Pancreas (tissue), 10 donors: ENCODE results near the gene SIRT2. TPM values are rescaled to one million over a fixed set of nuclear protein-coding genes. Genes with fewer than 3 reads are reported as not detected.

Source experiments
- ATAC-seq, 4 donors: fragments of 200-7000 bp; cut with Tn5 transposase; one replicate each; pipeline versions ENCODE4 v1.8.0 to v1.9.1; 2020; ENCODE audit warnings: mild to moderate bottlenecking in 4 of 4, moderate library complexity in 4 of 4
- DNase-seq, 6 donors: peaks; one replicate each; pipeline ENCODE4 v3.0.0-alpha.2; 2020
- FAIRE-seq: peaks from 2 replicates; lab custom pipeline; 2012; peaks lifted over from hg19 to GRCh38; lab: Jason Lieb, UNC
- H3K27ac ChIP-seq, 4 donors: fragments of 200-600 bp; sonication (generic); 1 replicate in 3 of 4; 2 replicates in 1 of 4; pipeline versions ENCODE4 v1.5.0 to v1.8.0; 2020
- H3K27me3 ChIP-seq, 4 donors: fragments of 200-600 bp; one replicate each; pipeline ENCODE4 v1.8.0; 2021
- H3K36me3 ChIP-seq, 3 donors: fragments of 200-600 bp; sonication (generic) in 1 of 3; one replicate each; pipeline versions ENCODE4 v1.5.0 to v1.8.0; 2020 to 2021
- H3K4me1 ChIP-seq, 3 donors: fragments of 200-600 bp; one replicate each; pipeline ENCODE4 v1.8.0; 2021
- H3K4me3 ChIP-seq, 4 donors: fragments of 200-600 bp; sonication (generic) in 2 of 4; one replicate each; pipeline versions ENCODE4 v1.5.0 to v1.8.0; 2020 to 2021
- H3K9me3 ChIP-seq, 4 donors: fragments of 200-600 bp; one replicate each; pipeline ENCODE4 v1.8.0; 2021
- WGBS, 2 donors: extraction: QIAGEN DNeasy Blood & Tissue Kit; methylation state at CpG; one replicate each; pipeline ENCODE4 v1.1.7; 2013; 5-methylcytosine and 5-hydroxymethylcytosine counted together
- intact Hi-C, 3 donors: fragments of 100-400 bp; cut with DNase I; formaldehyde crosslinking; loops; one replicate each; pipeline versions ENCODE4 v1.11.1 to v1.14.2; 2022
- polyA plus RNA-seq, 2 donors: library from polyadenylated mRNA; stranded (reverse); fragments of 200-250 nt; gene quantifications; one replicate each; pipeline ENCODE4 v1.2.3, GENCODE V29; 2013
- total RNA-seq, 6 donors: library from RNA; stranded (reverse); fragmentation: NEBNext Ultra II Directional in 4 of 6; extraction: Animal tissue kit (Norgen Biotek cat#: 25700) in 4 of 6; gene quantifications; one replicate each; pipeline versions ENCODE4 v1.2.1 to v1.2.4, GENCODE V29; 2021 to 2023
- TF ChIP-seq, protein P1 (sequence below), 4 donors: fragments of 200-600 bp; sonication (generic) in 3 of 4; IDR thresholded peaks; one replicate each; pipeline versions ENCODE4 v1.5.0 to v1.8.0; 2021; ENCODE audit warnings: antibody characterized with exemption in 4 of 4
- donor health status: healthy with polysubstance abuse.
- donor health status: DM: no; HTN: no; CAD: no; lungs with moderate emphysema.
- donor health status: DM: no; HTN: no; CAD: no.
- donor health status: control.
- donor health status: control.
- donor health status: Bipolar disorder and iron deficiency.
- donor health status: DM: yes; HTN: yes; CAD: no.
- donor health status: DM: no; HTN: no; CAD: no.
- donor health status: DM: no; HTN: no; CAD: no.
- donor health status: DM: yes; HTN: yes; CAD: no.

SIRT2 gene
- total and polyA plus RNA-seq, 8 donors = 16.2 to 44.4 (median 19.8) TPM

DNA sequence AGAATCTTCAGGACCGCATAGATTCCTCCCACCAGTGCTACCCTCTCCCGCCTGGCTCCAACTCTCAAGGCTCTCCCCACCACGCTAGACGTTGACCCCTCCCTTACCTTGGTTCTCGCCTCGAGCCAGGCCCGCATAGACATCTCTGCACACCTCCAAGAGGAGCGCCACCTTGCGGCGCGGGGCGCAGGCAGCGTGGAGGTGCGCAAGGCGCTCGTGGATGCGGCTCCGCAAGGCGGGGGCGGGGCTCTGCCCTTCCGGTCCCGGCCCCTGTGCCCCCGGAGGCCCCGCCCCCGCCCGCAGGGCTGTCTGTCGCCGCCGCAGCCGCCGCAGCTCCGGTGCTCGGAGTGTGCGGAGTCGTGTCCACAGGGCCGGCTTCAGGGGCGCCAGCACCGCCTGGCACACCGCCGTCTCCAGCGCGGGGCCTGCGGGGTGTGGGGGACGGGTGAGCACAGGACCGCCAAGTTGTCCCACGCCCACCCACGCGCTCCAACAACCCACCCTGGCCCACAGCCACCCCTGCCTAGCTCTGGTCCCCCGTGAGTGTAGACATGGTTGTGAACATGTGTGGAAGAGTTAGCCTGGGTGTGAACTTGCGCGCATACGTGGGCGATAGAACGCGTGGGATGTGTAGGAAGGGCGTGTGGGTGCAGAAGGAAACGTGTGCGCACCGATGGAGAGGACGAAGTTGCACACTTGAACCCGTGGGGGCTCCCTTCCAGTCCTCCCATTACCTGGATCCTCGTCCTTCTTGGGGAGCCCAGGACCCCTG, 29.4 kb downstream of the SIRT2 start:
- peak overlapping the region; percentile 20 to 68 (median 44) for H3K4me3 ChIP-seq
- DNase-seq = peak; percentile 83 to 98 (median 94)
- WGBS, 2 donors = 18 to 24% methylated on average over 42 to 62 of the region's 62 CpGs
- peaks cover 3 to 12% (median 9%) of the 10 kb centered on the region in 3 donors for H3K4me1 ChIP-seq
- H3K27me3 ChIP-seq = no peaks in the 10 kb centered on the region
- ATAC-seq = peak; percentile 96 to 97 (median 97)
- no peaks in the 10 kb centered on the region for H3K9me3 ChIP-seq
- TF ChIP-seq, protein P1, sequence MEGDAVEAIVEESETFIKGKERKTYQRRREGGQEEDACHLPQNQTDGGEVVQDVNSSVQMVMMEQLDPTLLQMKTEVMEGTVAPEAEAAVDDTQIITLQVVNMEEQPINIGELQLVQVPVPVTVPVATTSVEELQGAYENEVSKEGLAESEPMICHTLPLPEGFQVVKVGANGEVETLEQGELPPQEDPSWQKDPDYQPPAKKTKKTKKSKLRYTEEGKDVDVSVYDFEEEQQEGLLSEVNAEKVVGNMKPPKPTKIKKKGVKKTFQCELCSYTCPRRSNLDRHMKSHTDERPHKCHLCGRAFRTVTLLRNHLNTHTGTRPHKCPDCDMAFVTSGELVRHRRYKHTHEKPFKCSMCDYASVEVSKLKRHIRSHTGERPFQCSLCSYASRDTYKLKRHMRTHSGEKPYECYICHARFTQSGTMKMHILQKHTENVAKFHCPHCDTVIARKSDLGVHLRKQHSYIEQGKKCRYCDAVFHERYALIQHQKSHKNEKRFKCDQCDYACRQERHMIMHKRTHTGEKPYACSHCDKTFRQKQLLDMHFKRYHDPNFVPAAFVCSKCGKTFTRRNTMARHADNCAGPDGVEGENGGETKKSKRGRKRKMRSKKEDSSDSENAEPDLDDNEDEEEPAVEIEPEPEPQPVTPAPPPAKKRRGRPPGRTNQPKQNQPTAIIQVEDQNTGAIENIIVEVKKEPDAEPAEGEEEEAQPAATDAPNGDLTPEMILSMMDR (IDR thresholded peaks at IDR 0.05) = peak; percentile 80 to 93 (median 86)
- intact Hi-C loops = no loop called here
- peak overlapping the region in 1 of 4 donors; percentile 37 for H3K27ac ChIP-seq
- H3K36me3 ChIP-seq = no peaks in the 10 kb centered on the region
- FAIRE-seq = no peak

DNA sequence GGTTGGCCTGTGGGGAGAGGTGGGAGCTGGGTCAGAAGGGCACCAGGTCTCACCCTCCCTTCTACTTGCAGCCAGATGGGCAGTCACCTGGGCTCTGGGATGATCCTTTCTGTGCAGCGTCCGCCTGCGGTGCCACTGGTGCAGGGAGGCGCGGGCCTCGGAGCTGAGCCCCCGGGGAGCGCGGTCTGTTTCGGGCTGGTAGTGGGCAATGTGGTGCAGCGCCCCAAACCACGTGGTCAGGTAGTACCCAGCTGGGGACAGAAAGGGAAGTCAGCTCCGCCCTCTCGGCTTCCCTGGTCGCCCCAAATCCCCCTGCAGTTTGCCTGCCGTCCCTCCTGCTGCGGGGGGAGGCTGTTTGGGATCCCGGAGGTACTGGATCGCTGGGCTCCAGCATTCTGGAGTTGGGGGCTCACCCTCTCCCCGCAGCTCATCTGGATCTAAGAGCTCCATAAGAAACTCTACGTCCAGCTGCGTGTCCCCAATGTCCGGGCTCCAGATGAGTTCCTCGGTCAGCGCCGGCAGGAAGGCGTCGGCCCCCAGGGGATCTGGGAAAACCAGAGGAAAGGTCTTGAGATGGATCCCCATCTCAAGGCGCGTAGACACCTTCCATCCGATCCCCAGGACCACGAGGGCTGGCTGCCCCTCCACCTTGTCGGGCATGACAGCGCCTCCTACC, 30.1 kb downstream of the SIRT2 start:
- Histone ChIP-seq H3K27ac (peak overlapping the region in 1 of 4 donors; percentile 37), H3K36me3 (no peaks in the 10 kb centered on the region), H3K27me3 (no peaks in the 10 kb centered on the region), H3K4me3 (peak overlapping the region; percentile 20 to 68 (median 44)), H3K9me3 (no peaks in the 10 kb centered on the region), H3K4me1 (peaks cover 3 to 16% (median 9%) of the 10 kb centered on the region in 3 donors)
- FAIRE-seq (no peak), DNase-seq (peak in 4 of 6 donors; percentile 41 to 71 (median 58)), ATAC-seq (peak; percentile 40 to 72 (median 55))
- 5 to 7% methylated on average over 34 of the region's 34 CpGs for WGBS, 2 donors
- TF ChIP-seq, protein P1 (IDR thresholded peaks at IDR 0.05) = no peak
- intact Hi-C loops = no loop called here

DNA sequence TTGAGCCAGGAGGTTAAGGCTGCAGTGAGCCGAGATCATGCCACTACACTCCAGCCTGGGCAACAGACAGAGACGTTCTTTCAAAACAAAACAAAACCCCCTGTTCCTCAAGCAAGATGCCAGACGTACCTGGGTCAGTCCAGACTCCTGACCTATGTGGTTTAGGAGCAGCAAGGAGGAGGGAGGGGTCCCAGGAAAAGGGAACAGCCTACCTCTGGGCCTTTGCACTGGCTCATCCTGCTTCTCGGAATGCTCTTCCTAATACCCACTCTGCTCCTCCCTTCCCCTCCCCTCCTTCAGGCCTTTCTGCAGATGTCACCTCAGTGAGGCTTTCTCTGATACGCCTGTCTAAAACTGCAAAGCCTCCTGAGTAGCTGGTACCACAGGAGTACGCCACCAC, 30.9 kb downstream of the SIRT2 start:
- no peak for FAIRE-seq
- no peak for DNase-seq
- WGBS, 2 donors = 84 to 91% methylated on average over 6 of the region's 6 CpGs
- peak overlapping the region in 2 of 4 donors; percentile 44 to 68 for H3K4me3 ChIP-seq
- H3K36me3 ChIP-seq = no peaks in the 10 kb centered on the region
- no peak for ATAC-seq
- no peaks in the 10 kb centered on the region for H3K9me3 ChIP-seq
- H3K27ac ChIP-seq = no peak overlapping the region
- peaks cover 3 to 18% (median 9%) of the 10 kb centered on the region in 3 donors for H3K4me1 ChIP-seq
- TF ChIP-seq, protein P1 (IDR thresholded peaks at IDR 0.05) = no peak
- intact Hi-C loops = no loop called here
- no peaks in the 10 kb centered on the region for H3K27me3 ChIP-seq

DNA sequence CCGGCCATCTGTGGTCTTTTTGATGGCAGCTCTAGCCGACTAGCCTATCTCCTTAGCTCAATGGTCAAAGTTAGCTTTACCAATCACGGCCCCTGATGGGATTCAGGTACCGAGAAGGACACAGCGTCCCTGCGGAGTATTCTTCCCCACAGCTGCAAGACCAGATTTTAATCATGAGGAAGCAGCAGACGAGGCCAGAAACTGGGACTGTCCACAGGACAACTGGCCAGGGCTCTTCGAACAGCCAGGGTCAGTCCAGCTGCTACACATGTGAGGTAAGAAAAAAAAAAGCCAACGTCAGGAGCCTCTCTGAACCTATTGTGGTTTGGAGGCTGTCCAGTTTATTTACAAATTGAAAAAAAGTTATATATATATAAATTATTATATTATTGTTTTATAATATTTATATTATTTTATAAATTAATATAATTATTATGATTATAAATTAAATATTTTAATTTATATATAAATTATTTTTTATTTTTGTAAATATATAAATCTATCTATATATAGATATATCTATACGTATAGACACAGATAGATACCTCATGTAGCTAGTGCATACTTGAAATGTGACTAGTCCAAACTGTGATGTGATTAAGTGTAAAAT, 32.1 kb downstream of the SIRT2 start:
- intact Hi-C loops = no loop called here
- peaks cover 10 to 28% (median 10%) of the 10 kb centered on the region in 3 donors for H3K4me1 ChIP-seq
- TF ChIP-seq, protein P1 (IDR thresholded peaks at IDR 0.05) = no peak
- FAIRE-seq = peak; percentile 78
- no peak overlapping the region for H3K27ac ChIP-seq
- no peak for DNase-seq
- no peaks in the 10 kb centered on the region for H3K27me3 ChIP-seq
- H3K36me3 ChIP-seq = no peaks in the 10 kb centered on the region
- WGBS, 2 donors = 86 to 88% methylated on average over 10 of the region's 10 CpGs
- no peak overlapping the region for H3K4me3 ChIP-seq
- H3K9me3 ChIP-seq = no peaks in the 10 kb centered on the region
- ATAC-seq = no peak
